ENCODE data around the gene TMED9. TPM values are rescaled to one million over a fixed set of nuclear protein-coding genes. Genes with fewer than 3 reads are reported as not detected.

TMED9 gene
- total and polyA plus RNA-seq, 2 donors (not counting 3 experiments of a cell fraction or from before 2014, with no cell fraction given) = 291 to 331 TPM

DNA sequence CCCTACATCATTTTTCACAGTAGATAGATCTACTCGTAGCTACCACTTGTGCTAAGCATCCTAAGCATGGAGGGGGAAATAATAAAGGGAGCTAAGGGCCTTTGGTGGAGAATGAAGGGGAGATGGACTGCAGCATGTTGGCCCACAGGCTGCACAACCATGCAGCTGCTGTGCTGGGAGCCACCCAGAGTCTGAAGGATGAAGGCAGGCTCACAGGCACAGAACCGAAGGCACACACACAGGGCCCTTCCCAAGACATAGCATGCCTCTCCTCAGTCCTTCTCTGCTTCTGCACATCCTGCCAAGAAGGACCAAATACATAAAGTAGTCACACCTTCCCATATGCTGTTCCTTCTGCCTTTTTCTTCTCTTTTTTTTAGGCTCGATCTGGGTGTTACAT, 44.3 kb upstream of the TMED9 start:
- Histone ChIP-seq H3K9ac (replicated peaks; ENCODE audit: extremely low read depth, insufficient read depth, low read length) (no peak overlapping the region), H3K27ac (ENCODE audit: insufficient read depth, low read depth, low read length) (no peak overlapping the region), H3K27me3 (ENCODE audit: control insufficient read depth in 2 of 2, insufficient read depth in 2 of 2, low read length in 2 of 2) (no peaks in the 10 kb centered on the region), H3K9me1 (replicated peaks; ENCODE audit: control insufficient read depth, extremely low read depth, insufficient read depth, low read length) (no peaks in the 10 kb centered on the region), H3K79me2 (ENCODE audit: control insufficient read depth, insufficient read depth, low read length) (peaks cover 67% of the 10 kb centered on the region), H3K4me1 (ENCODE audit: control insufficient read depth, extremely low read depth, insufficient read depth, low read length) (peaks cover 15% of the 10 kb centered on the region), H3K4me3 (replicated peaks in 1 of 3; ENCODE audit: insufficient read depth in 1 of 3, low read depth in 1 of 3, low read length in 3 of 3) (no peak overlapping the region), H4K20me1 (replicated peaks; ENCODE audit: control insufficient read depth, extremely low read depth, insufficient read depth, low read length) (peaks cover 9% of the 10 kb centered on the region), H3K36me3 (ENCODE audit: control insufficient read depth in 2 of 2, extremely low read depth in 1 of 2, insufficient read depth in 2 of 2, low read length in 2 of 2) (peaks cover 0 to 3% of the 10 kb centered on the region in 2 experiments), H3K9me3 (replicated peaks; ENCODE audit: control insufficient read depth, insufficient read depth, low read length) (no peaks in the 10 kb centered on the region), H3K4me2 (ENCODE audit: insufficient read depth, low read length) (no peak overlapping the region), H2AFZ (ENCODE audit: low read depth, low read length) (no peak overlapping the region)
- intact Hi-C loops (cut with micrococcal nuclease) = loop anchor here (2.0 kb wide), 1 partner anchor 53 kb away; no protein-coding TSS in a partner anchor
- DNase-seq (ENCODE audit: low read depth, low spot score) (peak; percentile 16), FAIRE-seq (no peak)
- no TSS peak for BruUV-seq (replicated peaks)
- POLR2A ChIA-PET = interaction anchor here (0.7 kb wide), 1 partner anchor 31 kb away, joined by 3 read pairs; the partner anchor contains the start of gene DDX41
- dilution Hi-C loops (cut with MboI; ENCODE audit: extremely low pct_ligation_motif_present, low sequenced_read_pairs) = no loop called here
- CTCF ChIA-PET = interaction anchor here (0.6 to 1.5 kb wide), 4 partner anchors 10 to 17 kb away, joined by 3 to 5 read pairs (median 4); no protein-coding TSS in a partner anchor
- TF ChIP-seq, protein P1, sequence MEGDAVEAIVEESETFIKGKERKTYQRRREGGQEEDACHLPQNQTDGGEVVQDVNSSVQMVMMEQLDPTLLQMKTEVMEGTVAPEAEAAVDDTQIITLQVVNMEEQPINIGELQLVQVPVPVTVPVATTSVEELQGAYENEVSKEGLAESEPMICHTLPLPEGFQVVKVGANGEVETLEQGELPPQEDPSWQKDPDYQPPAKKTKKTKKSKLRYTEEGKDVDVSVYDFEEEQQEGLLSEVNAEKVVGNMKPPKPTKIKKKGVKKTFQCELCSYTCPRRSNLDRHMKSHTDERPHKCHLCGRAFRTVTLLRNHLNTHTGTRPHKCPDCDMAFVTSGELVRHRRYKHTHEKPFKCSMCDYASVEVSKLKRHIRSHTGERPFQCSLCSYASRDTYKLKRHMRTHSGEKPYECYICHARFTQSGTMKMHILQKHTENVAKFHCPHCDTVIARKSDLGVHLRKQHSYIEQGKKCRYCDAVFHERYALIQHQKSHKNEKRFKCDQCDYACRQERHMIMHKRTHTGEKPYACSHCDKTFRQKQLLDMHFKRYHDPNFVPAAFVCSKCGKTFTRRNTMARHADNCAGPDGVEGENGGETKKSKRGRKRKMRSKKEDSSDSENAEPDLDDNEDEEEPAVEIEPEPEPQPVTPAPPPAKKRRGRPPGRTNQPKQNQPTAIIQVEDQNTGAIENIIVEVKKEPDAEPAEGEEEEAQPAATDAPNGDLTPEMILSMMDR (IDR thresholded peaks at IDR 0.05; ENCODE audit: extremely low read depth in 1 of 2, insufficient read depth in 1 of 2, low read depth in 1 of 2, low read length in 2 of 2) = no peak
- TF ChIP-seq GATA2 (IDR thresholded peaks at IDR 0.05; ENCODE audit: insufficient read depth, insufficient read length, low read depth, low read length) (no peak), POLR2AphosphoS5 (IDR thresholded peaks at IDR 0.05; ENCODE audit: insufficient read depth, low read depth, low read length) (no peak), POLR2A (IDR thresholded peaks at IDR 0.05; ENCODE audit: low read depth, low read length) (no peak), FOS (IDR thresholded peaks at IDR 0.05; ENCODE audit: borderline replicate concordance, insufficient read depth, low read length) (no peak), JUN (IDR thresholded peaks at IDR 0.05; ENCODE audit: borderline replicate concordance, insufficient read depth, insufficient read length, low read depth) (no peak), MYC (IDR thresholded peaks at IDR 0.05; ENCODE audit: low read depth, low read length) (no peak), EZH2 (IDR thresholded peaks at IDR 0.05; ENCODE audit: borderline replicate concordance, low read depth, low read length, severe bottlenecking) (no peak)
- TF ChIP-seq, protein P2, sequence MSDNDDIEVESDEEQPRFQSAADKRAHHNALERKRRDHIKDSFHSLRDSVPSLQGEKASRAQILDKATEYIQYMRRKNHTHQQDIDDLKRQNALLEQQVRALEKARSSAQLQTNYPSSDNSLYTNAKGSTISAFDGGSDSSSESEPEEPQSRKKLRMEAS (IDR thresholded peaks at IDR 0.05; ENCODE audit: insufficient read depth, insufficient read length) = no peak
